ENCODE data around the gene PGM2L1.
"Not testable (repeated sequence)": the region's sequence is repeated elsewhere in the genome, so short reads cannot be mapped to it uniquely, and the experiment has no call there.

Gene PGM2L1

DNA sequence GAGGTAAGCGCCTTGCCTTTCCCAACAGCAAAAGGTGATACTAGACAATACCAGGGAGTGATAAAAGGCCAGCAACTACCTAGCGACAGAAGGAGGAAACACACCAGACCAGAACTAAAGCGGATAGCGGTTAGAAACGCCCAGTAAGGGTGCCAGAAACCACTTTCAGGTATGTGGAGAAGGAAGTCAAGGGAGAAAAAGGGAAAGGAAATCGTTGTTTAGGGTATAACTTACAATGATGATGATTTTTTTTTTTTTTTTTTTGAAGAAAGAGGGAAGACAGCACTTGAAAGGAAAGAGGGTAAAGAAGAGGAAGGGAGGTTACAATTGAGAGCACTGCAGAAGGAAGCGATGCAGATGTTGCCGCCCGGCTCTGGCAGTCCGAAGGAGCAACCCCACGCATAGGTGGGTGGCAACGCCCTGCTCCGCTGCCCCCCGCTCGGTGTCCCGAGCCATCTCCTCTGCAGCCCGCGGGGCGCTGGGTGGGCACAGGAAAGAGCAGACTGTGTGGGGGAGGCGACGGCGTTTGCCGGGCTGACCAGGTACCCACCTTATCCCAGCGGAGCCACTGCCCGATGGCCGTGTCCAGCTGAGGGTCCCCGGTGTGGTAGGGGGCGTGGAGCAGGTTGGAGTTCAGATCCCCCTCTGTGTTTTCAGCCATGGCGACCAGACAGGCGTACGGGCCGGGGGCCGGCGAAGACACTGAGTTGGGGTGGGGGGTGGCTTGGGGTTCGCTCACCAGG, 561 bp downstream of the PGM2L1 start:
- DNase-seq, result peak; percentile 37

DNA sequence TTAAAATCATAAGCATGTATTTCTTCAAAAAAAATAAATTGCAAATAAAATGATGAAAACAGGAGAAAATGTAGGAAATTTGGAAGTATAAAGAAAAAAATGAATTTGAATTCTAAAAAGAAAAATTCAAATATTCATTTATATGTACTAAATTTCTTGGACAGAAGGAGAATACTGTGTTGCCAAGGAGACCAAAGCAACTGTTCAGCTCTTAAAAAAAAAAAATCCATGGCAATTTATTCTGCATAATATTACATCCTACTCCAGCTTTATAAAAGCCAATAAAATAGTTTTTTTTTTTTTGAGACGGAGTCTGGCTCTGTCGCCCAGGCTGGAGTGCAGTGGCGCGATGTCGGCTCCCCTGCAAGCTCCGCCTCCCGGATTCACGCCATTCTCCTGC, 6.0 kb downstream of the PGM2L1 start:
- no peak for DNase-seq

DNA sequence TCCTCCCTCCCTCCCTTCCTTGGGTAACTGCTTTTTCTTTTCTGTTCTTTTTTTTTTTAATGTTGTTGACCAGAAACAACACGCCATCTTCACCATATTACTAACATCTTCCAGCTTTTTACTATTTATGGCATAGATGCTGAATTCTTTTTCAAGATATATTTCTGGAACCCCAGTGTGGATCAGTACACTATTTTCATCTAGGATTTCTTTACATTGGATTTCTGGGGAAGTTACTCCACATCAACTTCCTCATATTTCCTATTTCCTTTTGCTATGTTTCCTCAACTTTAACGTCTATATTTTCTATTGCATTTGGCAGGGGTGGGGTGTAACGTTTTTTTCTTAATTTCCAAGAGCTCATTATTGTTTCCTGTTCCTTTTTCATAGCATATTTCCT, 7.0 kb downstream of the PGM2L1 start:
- no peak for DNase-seq

DNA sequence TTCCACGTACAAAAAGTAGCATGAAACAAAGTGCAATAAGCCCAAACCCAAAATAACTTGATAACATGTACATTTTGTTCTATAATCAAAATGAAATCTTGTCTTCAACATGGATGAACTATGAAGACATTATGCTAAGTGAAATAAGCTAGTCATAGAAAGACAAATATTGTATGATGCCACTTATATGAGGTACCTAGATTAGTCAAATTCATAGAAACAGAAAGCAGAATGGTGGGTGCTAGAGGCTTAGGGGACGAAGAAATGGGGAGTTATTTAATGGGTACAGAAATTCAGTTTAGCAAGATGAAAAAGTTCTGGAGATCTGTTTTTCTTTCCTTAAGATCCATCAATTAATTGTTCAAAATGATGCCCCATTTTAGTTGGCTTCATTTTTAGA, 7.5 kb downstream of the PGM2L1 start:
- DNase-seq, result no peak

DNA sequence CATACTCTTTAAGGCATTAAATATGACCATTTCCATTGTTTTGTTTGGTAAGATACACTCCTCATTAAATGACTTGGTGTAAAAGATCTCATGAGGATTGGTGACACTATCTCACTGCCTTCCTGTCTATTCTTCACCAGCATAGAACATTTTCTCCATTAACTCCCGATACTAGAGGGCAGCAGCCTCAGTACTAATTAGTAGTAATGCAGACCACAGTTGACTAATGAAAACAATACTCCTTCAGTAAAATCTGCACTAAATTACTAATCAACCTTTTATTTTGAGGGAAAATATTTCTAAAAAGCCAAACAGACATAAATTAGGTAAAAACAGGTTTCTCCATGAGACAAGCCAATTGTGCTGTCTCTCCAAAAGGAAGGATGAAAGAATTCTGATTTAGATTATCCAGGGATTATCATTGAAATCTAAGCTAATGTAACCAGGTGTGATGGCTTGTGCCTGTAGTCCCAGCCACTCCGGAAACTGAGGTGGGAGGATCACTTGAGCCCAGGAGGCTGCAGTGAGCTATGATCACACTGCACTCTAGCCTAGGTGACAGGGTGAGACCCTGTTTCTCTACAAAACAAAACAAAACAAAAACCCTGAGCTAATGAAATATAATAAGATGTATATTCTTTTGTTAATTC, 9.4 kb downstream of the PGM2L1 start:
- DNase-seq, result peak; percentile 83

DNA sequence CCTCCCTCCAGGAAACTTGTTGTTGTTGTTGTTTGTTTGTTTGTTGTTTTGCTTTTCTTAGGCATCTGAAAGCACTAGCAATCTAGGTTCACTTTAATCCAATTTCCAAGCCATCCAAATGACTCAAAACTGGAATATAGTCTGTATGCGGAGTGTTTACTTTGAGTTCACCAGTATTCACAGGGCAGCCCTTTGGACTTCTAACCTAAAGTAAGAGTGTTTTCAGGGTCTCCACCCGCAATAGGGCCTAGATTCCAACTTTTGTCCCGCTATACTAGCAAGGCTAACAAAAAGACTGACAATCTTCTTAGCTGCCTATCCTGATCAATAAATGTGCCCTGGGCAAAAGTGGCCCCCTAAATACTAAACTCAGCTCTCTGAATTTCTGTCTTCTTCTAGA, 13.6 kb downstream of the PGM2L1 start:
- no peak for DNase-seq

DNA sequence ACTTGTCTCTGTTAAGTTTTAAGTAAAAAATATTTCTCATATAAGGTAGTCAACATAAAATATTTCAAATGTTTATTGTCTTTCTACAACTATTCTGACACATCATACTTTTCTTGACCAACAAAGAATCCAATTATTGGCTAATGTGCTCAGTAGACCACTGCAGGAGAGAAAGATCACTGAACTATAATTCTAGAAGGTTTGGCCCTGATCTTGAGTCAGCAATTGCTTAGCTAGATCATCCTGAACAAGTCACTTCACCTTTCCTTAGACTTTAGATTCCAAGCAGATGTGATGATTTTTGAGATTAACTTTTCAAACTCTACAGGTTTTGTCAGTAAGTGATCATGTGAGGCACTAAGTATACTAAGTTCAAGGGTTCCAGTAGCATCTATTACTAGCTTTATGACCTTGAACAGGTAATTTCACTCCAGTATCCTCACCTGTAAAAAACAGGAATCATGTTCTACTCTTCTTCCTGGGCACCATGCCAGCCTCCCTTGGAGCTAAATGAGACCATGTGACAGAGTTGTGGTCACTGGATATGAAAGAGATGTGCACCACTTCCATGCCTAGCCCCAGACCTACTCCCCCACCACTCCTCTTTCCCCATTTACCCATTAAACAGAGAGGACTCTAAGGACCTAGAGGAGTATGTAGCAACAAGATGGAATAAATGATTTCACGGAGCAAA, 17.3 kb downstream of the PGM2L1 start:
- DNase-seq, result no peak

DNA sequence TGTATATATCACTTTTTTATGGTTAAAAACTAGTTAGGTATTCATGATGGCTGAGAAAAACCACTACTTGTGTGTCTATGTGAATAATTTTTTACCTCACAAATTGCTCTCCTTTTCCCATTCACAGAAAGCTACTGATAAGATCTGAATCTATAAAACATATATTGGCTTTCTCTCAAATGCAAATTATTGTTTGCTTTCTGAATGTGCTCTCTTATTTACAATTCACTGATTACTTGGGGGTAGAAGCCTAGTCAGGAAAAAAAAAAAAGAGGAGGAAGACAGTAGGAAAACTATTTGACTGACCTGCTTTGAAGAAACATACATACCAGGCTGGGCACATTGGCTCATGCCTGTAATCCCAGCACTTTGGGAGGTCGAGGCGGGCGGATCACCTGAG, 20.5 kb downstream of the PGM2L1 start:
- DNase-seq, result no peak

DNA sequence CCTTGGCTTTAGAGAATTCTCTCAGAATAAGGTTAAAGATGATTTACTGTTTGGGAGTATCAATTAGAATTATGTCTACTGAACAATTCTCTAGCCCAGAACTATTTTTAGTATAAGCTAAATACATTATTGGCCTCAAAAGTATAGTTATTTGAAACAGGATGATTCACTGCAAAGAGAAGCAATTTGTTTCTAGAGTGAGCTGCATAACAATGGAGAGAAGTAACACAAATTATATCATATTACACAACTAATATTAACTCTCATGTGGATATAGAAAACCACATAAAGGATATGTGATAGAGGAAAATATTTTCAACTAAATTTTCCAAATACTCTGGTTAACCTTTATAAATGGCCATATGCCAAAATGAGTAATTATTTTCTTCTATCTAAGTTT, 24.9 kb downstream of the PGM2L1 start:
- no peak for DNase-seq

DNA sequence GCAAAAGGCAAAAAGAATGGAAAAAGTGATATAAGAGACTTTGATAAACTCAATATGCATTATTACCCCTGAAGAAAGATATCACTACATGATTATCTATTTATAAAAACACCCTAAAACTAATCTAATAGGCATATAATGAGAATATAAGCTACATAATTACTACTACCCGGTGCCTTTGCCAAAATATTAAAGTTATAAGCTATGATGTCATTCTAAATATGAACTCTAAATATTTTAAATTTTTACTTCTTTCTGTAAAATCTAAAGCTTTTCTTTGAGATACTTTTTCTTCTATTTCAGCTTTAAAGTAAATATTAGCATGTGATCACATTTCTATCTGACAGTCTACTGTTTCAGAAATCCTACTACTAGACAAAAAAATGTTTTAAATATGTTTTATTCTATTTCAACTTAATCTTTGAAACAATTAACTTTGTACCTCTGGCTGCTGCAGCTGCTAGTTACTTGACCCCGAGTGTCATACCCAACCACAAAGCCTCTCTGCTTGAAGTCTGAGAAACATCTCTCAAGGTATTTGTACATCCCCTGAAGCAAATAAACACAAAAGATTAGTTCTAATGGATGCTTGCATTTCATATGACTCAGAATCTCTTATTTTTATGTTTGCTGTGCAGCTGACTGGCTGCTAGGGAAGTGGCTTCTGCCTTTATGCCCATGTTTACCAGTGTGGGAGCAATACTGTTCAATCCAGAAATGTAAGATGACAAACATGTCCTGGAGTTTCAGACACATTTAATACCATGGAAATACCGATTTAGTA, 26.8 kb downstream of the PGM2L1 start:
- no peak for DNase-seq

DNA sequence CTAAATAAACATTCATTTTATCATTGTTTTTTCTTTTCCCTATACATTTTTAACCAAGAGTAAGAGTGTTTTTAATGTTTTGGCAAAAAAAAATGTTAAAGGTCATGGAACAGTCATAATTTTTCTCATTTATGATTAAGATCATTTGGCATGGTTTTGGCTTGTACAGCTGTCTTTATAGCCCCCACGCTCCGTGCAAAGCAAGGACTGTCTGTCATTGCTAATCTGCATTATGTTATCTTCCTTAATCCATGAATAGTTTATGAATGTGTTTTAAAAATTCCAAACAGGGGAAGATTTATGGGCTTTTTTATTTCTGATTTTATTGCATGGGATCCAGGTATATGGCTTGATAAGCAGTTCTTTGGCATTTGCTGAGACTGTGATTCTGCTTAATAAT, 28.1 kb downstream of the PGM2L1 start:
- no peak for DNase-seq

DNA sequence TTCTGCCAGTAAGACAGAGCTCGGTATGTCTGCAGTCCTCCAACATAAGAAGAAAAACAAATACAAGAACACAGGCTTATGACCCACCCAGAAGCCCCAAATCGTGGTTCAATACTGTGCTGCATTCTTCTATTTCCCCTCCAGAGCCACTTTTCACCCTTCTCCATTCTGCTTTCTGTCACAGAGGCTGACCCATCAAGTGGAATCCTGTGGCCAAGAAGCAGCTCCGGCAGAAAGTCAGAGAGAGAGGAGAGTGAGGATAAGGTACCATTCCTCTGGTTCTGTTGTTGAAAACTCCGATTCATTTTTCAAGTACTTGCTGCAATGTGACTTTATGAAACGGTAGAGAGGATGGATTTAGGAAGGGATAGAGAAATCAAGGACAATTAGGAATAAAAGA, 30.4 kb downstream of the PGM2L1 start:
- DNase-seq, result no peak

DNA sequence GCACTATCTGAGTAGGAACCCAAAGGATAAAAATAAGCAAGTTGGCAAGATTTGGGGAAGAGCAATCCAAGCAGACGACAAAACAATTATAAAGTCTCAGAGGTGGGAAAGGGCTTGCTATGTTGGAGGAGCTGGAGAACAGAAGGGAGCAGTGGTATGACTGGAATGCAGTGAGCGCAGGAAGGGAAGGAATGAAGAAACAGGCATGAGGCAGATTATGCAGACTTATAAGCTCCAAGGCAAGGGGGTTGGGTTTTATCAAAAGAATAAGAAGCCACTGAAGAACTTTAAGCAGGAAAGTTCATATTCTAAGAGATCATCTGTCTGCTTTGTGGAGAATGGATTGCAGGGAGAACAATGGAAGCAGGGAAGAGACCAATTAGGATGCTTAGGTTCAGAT, 31.7 kb downstream of the PGM2L1 start:
- DNase-seq, result no peak

DNA sequence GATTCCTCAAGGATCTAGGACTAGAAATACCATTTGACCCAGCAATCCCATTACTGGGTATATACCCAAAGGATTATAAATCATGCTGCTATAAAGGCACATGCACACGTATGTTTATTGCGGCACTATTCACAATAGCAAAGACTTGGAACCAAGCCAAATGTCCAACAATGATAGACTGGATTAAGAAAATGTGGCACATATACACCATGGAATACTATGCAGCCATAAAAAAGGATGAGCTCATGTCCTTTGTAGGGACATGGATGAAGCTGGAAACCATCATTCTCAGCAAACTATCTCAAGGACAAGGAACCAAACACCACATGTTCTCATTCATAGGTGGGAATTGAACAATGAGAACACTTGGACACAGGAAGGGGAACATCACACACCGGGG, 32.4 kb downstream of the PGM2L1 start:
- not testable (repeated sequence) for DNase-seq

DNA sequence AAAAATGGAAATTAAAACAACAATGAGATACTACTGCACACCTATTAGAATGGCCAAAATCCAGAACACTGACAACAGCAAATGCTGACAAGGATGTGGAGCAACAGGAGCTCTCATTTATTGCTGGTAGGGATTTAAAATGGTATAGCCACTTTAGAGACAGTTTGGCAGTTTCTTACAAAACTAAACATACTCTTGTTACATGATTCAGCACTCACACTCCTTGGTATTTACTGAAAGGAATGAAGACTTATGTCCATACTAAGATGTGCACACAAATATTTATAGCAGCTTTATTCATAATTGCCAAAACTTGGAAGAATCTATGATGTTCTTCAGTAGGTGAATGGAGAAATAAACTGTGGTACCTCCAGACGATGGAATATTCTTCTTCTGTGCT, 40.8 kb downstream of the PGM2L1 start:
- no peak for DNase-seq

DNA sequence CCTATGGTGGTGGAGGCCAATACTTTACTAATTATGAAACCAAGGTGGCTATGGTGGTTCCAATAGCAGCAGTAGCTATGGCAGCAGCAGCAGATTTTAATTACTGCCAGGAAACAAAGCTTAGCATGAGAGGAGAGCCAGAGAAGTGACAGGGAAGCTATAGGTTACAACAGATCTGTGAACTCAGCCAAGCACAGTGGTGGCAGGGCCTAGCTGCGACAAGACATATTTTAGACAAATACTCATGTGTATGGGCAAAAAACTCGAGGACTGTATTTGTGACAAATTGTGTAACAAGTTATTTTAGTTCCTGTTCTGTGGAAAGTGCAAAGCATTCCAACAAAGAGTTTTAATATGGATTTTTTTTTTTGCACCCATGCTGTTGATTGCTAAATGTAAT, 42.6 kb downstream of the PGM2L1 start:
- DNase-seq, result no peak

DNA sequence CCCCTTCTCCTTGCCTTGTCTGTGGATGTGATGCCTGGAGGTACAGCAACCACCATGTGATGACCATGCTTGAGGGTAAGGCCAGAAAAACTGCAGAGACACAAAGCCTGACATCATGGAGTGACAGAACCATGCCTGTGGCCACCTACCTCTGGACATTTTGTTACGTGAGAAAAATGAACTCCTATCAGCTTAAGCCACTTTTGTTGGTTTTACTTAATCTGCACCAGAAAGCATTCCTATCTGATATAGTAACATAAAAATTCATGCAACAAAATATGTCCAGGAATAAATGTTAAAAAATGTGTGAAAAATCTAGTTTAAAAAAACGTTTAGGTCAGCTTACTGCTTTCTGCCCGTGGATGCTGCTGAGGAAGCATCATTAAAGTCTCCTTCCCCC, 44.2 kb downstream of the PGM2L1 start:
- DNase-seq, result no peak

DNA sequence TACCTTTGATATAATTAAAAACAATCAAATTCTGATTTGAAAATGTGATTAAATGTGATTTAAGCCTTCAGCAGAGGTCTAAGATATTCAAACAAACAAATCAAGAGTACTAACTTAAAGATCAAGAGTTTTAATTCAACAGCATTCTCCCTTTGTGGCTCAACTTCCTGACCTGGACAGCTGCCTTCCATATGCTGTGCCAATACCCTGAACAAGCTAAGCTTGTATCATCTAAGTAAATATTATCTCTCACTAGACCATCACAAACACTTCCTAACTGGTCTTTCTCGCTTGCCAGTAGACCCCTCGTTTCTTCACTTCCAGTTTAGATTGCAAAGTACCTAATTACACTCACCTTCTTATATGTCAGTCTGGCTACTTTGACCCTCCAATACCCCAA, 50.9 kb downstream of the PGM2L1 start:
- DNase-seq, result no peak

DNA sequence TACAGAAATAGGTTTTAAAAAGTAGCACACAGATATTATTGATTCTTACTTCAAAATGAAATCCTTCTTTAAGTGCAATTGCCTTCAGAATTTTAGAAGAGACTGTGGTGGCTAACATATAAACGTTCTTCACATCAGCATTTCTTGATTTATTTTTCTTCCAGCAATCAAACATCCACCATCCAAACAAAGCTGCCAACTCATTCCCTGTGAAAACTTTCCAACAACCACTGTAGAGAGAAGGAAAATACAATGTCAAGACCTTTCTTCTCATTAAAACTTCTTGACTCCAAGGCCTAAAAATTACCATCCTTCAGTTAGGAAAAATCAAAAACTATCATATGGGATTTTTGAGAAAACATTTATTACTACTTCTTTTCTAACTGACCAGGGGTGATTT, 52.8 kb downstream of the PGM2L1 start:
- no peak for DNase-seq

DNA sequence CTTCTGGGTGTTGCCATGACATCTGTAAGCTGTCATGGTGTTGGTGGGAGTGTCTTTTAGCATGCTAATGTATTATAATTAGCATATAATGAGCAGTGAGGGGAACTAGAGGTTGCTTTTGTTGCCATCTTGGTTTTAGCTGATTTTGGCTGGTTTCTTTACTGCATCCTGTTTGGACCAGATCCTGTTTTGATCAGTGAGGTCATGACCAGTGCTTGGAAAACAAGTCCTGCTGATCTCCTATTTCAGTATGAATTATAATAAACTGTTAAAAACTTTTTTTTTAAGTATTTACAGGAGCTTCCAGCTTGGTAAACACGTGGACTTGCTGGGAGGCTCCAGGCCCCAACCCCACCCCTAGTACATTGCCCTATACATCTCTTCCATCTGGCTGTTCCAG, 56.3 kb downstream of the PGM2L1 start:
- no peak for DNase-seq

DNA sequence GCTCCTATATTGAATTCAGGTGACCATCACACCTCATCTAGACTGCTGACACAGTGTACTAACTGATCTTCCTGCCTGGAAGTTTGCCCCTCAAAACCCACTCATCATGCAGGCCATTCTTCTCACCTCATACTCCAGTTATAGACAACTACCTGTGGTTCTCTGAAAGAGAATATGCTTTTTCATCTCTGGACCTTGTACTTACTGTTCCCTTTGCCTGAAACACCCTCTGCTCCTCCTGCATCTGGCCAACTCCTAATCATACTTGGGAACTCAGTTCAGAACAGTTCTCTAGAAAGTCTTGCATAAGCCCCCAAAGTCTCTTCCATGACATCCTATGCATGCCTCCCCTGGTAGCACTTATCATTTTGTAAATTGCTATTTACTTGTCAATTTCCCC, 58.6 kb downstream of the PGM2L1 start:
- no peak for DNase-seq

DNA sequence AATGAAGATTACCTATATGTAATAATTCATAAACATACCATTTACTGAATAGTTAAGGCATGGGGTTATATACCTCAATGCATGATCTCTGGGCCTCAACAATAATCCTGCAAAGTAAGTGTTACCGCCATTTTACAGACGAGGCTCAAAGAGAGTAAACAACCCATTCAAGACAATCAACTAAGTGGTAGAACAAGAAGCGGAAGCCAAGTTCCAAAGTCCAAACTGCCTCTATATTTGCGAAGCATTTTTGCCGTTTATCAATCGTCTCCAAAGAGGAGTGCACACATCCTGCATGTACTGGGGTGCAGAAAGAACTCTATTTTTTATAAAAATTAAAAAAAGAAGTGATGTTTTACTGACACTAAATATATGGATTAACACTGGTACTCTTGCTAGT, 59.3 kb downstream of the PGM2L1 start:
- DNase-seq, result no peak

DNA sequence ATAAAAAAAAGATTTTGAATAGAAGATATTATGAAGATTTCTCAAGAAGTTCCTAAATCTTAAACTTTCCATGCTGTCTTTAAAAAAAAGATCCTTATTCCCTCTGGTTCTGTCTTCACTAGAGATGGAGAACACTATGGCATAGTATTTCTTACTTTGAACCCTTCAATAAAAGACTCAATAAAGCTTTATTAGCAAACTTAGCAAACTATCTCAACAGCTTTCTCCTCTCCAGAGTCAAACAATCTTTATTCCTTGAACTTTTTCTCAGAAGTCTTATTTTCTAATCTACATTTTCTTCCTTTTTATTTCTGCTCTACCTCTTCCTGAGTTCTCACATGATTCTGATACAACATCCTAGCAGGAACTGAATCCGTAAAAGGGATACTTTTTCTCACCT, 65.0 kb downstream of the PGM2L1 start:
- no peak for DNase-seq

DNA sequence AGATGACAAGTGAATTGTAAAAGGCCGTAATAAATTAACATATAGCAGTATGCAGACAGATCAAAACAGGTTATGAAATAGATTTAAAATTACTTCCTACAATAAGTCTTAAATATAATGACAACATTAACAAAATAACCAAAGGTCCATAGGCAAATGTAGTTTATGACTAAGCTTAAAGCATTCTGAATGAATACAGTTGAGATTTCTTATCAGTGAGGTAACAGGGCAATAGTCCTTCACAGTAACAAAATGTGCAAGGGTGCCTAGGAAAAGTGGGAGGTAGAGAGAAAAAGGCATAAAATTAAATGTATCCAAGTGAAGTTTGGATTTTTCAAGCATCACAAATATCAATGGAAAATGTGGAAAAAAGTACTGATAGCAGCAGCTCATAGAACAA, 65.9 kb downstream of the PGM2L1 start:
- no peak for DNase-seq

All from stimulated activated CD4-positive, alpha-beta T cell treated with anti-CD3 and anti-CD28 coated beads, Interleukin-4, amount 100 ng/mL, for 24 hours (primary cell).